ENCODE measurements around the gene GBGT1.
"Not testable (repeated sequence)": the region's sequence is repeated elsewhere in the genome, so short reads cannot be mapped to it uniquely, and the experiment has no call there.

The GBGT1 gene

DNA sequence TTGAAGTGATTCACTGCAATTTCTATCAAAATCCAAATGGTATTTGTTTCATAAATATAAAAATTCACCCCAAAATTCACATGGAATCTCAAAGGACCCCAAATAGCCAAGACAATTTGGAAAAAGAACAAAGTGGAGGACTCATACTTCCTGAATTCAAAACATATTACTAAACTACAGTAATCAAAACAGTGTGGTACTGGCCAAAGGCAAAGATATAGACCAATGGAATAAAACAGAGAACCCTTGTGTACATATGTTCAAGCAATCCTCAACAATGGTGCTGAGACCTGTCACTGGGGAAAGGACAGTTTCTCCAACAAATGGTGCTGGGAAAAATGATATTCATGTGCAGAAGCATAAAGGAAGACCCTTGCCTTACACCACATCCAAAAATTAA is 31.3 kb upstream of the GBGT1 start:
- no peak for DNase-seq (ENCODE audit: low read depth, low spot score)

GRCh38 chr9:133194597-133194996 is 30.9 kb upstream of the GBGT1 start:
- DNase-seq (ENCODE audit: low read depth, low spot score) = no peak

DNA sequence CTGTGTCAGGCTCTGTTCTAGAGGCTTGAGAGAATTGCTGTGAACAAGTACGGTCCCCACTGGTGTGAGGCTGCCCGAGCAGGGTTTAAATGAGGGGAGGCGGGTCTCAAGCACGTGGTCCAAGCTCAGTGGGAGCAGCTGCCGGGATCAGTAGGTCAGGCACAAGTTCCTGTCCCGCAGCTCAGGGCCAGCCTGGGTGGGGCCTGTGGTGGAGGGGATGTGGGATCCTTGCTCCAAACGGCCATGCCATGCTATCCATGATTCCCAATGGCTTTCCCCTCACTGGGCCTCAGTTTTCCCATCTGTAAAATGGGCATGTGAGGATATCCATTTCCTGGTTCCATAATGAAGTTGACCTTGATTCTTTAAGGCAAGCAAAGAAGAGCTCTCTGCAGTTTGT is 28.3 kb upstream of the GBGT1 start:
- no peak for DNase-seq (ENCODE audit: low read depth, low spot score)

DNA sequence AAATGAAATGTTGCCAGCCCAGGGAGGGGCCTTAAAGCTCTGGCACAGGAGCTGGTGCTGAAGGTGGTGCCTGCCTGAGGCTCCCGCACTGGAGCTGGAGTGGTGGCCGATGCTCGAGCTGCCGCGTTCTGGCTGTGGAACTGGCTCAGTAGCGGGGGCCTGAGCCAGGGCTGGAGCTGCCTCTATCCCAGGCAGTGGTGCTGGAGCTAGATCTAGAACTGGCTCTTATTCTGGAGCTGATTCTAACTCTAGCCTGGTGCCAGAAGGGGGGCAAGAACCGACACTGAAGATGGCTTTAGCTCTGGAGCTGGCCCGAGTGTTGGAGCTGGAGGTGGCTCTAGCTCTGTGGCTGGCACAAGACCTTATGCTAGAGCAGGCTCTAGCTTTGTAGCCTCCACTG is 26.1 kb upstream of the GBGT1 start:
- DNase-seq (ENCODE audit: low read depth, low spot score) = no peak

GRCh38 chr9:133188843-133189180 is 25.1 kb upstream of the GBGT1 start:
- no peak for DNase-seq (ENCODE audit: low read depth, low spot score)

GRCh38 chr9:133188006-133188842 is 24.5 kb upstream of the GBGT1 start:
- no peak for DNase-seq (ENCODE audit: low read depth, low spot score)

GRCh38 chr9:133187561-133188005 is 23.9 kb upstream of the GBGT1 start:
- DNase-seq (ENCODE audit: low read depth, low spot score) = no peak

DNA sequence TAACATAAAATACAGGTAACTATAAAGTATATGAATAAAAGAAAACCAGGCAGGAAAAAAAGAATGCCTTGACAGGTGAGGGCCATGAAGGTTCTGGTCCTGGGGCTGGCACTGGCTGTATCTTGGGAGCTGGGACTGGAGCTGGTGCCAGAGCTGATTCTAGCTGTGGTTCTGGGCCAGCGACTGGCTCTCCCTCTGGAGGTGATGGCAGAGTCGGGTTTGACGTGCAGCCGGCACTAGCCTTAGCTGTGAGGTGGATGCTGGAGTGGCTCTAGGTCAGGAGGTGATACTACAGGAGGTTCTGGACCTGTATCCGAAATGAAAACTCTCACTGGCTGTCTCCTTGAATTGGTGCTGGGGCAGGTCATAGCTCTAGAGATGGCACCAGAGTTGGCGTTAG is 23.0 kb upstream of the GBGT1 start:
- DNase-seq (ENCODE audit: low read depth, low spot score) = no peak

DNA sequence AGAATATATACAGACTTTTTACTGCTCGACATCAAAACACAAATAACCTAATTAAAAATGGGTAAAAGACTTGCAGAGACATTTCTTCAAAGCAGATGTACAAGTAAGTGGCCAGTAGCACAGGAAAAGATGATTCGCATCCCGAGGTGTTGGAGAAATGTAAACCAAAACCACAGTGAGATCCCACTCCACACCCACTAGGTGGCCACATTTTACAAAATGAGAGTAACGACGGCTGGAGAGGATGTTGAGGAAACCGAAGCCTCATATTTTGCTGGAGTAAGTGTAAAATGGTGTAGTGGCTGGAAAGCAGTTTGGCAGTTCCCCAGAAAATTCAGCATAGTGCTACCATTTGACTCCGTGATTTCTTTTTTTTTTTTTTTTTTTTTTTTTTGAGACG is 21.3 kb upstream of the GBGT1 start:
- DNase-seq (ENCODE audit: low read depth, low spot score) = peak; percentile 35

DNA sequence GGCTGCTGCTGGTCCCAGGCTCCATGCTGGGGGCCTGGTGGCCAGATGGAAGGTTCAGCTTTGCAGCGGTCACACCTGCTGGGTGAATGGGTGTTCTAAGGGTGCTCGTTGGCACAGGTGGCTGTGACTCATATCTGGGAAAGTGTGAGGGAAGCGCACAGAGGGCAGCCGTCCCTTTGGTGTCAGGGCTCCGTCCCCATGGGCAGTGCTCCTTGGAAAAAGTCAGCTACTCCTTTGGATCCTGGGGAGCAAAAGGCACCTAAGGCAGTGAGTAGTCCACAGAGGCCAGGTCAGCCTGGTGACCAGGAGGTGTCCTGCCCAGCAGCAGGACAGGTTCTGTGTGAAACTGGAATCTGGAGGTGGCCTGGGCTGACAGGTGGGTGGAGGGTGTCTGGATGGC is 18.4 kb upstream of the GBGT1 start:
- no peak for DNase-seq (ENCODE audit: low read depth, low spot score)

DNA sequence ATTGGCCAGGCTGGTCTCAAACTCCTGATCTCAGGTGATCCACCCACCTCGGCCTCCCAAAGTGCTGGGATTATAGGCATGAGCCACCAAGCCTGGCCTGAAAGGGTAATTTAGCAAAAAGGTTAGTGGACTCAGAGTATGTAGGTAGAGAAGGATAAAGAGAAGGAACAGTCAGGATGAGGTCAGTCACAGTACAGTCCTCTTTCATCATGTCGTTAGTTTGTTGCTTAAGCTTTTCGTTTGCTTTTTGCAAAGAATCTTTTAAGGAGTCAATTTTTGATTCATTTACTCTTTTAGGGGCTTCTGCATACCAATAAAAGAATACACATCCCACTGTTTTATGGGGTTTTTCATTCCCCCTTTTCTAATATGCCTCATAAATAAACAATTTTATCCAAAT is 17.8 kb upstream of the GBGT1 start:
- no peak for DNase-seq (ENCODE audit: low read depth, low spot score)

GRCh38 chr9:133180953-133181352 is 17.2 kb upstream of the GBGT1 start:
- DNase-seq (ENCODE audit: low read depth, low spot score) = no peak

DNA sequence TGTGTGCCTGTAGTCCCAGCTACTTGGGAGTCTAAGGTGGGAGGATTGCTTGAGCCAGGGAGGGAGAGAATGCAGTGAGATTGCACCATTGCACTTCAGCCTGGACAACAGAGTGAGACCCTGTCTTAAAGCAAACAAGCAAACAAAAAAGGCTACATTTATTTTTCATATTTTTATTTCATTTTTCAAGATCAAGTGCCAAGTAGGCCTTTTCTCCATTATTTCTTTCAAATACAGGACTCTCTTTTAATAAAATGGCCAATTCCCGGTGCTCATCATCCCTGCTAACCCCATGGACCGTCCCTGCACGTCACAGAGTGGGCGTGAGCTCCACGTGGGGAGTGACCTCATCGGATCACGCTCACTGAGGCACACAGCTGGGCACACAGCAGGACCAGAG is 9.3 kb upstream of the GBGT1 start:
- no peak for DNase-seq (ENCODE audit: low read depth, low spot score)

GRCh38 chr9:133171161-133171961 is 7.6 kb upstream of the GBGT1 start:
- DNase-seq (ENCODE audit: low read depth, low spot score) = no peak

DNA sequence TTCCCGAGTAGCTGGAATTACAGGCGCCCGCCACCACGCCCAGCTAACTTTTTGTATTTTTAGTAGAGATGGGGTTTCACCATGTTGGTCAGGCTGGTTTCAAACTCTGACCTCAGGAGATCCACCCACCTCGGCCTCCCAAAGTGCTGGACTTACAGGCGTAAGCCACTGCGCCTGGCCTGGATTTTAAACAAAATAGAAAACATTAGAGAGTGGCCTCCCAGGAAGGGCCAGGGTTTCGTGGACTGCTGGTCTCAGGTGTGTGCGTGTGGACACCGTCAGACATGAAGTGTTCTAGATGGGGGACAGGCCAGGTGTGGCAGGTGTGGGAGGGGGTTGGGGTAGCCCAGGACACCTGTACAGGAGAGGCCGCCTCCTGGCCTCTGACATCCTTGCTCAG is 7.0 kb upstream of the GBGT1 start:
- no peak for DNase-seq (ENCODE audit: low read depth, low spot score)

DNA sequence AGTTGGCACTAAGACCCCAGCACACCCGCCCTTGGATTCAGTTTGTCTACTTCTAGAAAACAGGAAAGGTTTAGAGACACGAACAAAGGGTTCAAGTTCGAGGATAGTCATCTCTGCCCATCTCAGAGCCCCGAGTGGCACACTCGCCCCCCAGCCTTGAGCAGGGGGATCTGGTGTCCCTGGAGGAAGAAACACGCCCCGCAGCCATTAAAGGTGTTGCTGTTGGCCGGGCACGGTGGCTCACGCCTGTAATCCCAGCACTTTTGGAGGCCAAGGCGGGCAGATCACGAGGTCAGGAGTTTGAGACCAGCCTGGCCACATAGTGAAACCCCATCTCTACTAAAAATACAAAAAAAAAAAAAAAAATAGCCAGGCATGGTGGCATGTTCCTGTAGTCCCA is 6.0 kb upstream of the GBGT1 start:
- not testable (repeated sequence) for DNase-seq (ENCODE audit: low read depth, low spot score)

DNA sequence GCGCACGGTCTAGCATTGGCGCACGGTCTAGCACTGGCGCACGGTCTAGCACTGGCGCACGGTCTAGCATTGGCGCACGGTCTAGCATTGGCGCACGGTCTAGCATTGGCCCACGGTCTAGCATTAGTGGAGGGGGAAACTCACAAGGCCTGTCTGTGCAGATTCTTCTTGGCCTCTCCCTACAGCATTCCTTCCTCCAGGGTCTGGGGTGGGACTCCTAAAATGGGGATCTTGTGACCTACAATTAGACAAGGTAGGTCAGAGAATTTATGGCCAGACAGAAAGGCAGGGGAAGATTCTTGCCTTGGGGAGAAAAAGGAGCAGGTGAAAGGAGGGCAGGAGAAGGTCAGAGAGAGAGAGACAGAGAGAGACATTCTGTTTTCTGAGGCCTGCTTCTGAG is 5.4 kb upstream of the GBGT1 start:
- DNase-seq (ENCODE audit: low read depth, low spot score) = no peak

DNA sequence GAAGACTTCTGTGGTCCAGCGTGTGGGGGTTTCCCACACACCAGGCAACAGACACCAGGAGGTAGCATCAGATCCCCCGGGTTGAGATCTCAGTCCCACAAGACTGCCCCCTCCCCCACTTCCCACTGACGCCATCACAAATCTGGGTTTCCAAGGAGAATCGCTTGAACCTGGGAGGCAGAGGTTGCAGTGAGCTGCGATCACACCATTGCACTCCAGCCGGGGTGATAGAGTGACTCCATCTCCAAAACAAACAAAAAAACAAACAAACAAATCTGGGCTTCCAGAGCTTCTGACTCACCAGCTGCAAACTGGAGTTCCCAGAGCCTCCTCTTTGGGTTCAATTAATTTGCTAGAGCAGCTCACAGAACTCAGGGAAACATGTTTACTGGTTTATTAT is 4.7 kb upstream of the GBGT1 start:
- DNase-seq (ENCODE audit: low read depth, low spot score) = no peak

DNA sequence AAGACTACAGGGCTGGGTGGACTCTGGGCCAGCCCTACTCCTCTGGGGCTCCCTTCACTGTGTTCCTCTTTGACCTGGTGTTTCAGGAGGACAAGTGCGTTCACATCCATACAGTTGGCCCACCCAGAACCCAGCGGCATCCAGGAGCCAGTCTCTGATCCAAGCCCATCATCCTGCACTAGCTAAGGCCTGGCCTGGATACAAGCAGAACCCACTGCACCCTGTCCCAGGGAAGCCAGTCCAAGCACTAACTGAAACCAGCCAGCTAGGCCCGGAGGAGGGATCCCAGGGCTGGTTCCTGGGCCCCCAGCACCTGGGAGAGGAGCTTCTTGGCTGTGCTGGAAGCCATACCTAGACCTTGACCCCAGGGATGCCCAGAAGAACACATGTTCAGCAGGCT is 4.1 kb upstream of the GBGT1 start:
- no peak for DNase-seq (ENCODE audit: low read depth, low spot score)

DNA sequence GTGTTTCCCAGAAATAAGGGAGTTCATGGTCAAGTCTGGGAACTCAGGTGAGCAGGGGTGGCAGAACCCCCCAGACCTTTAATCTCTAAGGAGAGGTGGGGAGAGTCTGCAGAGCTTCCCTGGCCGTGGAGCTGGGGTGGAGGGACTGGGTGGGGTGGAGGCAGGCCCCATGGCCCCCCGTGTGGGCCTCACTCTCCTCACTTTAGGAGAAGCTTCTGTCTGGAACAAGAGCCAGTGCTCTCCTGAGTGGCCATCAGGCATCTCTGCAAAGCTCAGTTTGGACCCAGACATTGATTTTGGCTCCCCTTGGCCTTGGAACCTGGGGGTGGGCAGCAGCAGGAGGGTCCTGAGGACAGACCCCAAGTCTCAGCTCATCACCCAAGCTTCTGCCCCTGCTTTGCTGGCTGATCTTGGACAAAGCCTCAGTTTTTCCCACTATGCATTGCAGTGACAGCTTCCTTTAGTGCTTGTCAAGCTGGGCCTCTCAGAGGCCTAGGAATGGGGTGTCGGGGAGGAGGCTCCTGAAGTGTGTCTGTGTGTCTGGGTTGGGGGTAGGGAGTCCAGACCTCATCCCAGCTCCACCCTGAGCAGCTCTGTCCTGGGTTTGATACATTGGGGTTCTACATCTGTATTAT is 3.5 kb upstream of the GBGT1 start:
- DNase-seq (ENCODE audit: low read depth, low spot score) = no peak

- DNase-seq (ENCODE audit: low read depth, low spot score) = no peak
Measured at GRCh38 chr9:133166392-133166791, 2.7 kb upstream of the GBGT1 start.

DNA sequence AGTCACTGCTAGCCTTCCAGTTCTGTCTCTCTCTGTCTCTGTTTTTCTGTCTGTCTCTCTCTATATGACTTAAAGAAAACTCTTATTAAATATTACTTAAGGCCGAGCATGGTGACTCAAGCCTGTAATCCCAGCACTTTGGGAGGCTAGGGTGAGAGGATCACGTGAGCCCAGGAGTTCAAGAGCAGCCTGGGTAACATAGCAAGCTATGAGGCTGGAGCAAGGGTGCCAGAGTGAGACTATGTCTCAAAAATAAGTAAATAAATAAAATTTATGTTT is 1.7 kb upstream of the GBGT1 start:
- DNase-seq (ENCODE audit: low read depth, low spot score) = no peak

GRCh38 chr9:133164191-133164590 is 477 bp upstream of the GBGT1 start:
- no peak for DNase-seq (ENCODE audit: low read depth, low spot score)

Data from smooth muscle cell of the brain vasculature (primary cell).